Measurements from ENCODE around the gene C17orf107.

The C17orf107 gene

DNA sequence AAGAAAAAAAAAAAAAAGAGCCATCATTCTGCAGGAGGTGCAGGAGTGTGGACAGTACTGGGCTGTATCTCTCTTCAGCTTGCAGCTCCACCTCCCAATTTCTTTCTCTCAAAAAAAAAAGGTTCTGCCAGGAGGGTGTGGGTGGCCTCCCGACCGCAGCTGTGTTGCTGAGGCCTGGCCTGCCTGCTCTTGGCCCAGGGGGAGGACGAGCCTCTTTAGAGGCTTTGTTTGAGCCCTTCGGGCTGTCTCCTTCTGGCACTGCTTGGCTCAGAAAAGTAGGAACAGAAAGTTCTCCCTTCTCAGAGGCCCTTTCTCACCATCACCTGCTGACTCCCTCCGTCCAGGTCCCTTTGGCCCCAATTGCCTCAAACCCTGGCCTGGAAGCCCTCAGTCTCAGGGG, 22.2 kb upstream of the C17orf107 start:
- no peak for DNase-seq

DNA sequence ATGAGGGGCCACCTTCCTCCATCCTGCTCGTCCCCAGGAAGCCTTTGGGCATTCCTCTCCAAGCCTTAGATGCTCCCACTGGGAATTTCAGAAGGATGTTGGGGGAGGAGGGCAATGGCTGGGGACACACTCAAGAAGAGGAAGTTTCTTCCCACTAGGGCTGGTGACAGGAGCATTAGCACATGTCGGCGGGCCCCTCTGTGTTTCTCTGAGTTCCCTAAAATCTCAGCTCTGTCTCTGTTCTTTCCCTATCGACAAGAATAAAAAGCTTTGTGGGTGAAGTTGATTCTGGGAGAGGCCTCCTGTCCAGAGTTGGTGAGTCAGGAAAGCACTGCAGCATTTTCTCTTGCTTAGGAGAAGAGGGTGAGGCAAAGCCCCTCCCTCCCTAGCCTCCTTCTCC, 19.7 kb upstream of the C17orf107 start:
- no peak for DNase-seq

DNA sequence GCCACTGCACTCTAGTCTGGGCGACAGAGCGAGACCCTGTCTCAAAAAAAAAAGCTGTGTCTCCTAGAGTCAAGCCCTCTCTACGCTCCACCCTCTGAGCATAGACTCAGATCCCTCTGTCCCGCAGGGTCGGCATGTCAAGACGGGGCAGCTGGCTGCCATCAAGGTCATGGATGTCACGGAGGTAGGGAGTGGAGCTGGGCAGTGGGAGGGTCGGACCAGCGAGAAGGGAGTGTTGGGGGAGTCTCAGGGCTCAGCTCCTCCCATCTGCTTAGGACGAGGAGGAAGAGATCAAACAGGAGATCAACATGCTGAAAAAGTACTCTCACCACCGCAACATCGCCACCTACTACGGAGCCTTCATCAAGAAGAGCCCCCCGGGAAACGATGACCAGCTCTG, 18.5 kb upstream of the C17orf107 start:
- no peak for DNase-seq

DNA sequence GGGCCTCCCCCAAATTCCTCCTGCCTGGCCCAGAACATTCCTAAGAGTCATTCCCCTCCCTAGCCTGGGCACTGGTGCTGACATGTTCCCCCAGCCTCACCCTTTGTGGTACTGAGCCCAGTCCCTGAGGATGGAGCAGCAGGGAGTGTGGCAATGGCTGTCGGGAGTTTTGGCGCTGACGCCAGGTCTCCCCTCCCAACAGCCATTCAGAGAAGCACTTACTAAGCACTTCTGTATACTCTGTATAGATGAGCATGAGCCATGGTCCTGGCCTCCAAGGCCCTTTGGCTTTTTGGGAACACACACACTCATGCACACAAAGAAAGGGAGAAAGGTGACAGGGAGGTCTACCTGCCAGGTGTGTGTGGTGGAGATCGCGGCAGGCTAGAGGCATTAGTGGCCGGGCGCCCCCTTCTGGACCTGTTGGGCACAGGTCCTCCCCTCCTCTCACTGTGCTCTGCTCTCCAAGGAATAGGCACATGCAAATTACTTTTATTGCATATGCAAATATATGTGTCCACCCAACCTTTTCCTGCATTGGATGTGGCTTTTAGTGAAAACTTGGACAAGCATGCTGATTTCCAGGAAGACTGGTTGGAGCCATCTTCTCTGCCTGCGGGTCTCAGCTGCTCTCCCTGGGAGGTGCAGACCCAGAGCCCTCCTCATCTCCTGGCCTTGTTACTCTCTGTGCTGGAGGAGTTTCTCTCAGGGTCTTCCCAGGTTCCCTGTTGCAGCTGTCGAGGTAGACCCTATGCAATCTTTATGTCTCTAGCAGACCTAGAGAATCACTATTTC, 17.4 kb upstream of the C17orf107 start:
- no peak for DNase-seq

DNA sequence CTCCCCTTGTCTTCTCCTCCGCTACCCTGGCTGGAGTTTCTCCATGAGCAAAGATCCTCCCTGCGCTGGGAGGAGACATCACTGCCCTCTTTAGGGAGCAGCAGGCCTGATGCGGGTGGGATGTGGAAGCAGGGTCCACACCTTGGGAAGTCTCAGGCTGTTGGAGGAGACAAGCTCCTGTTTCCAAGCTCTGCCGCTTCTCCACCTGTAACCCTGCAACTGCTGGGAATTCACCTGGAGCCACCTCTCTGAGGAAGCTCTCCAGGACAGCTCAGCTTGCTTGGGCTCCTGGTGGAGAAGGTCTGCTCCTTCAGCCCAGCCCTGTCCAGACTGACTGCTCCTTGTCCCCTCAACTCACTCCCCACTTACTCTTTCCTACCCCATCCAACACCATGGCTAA, 14.8 kb upstream of the C17orf107 start:
- no peak for DNase-seq

DNA sequence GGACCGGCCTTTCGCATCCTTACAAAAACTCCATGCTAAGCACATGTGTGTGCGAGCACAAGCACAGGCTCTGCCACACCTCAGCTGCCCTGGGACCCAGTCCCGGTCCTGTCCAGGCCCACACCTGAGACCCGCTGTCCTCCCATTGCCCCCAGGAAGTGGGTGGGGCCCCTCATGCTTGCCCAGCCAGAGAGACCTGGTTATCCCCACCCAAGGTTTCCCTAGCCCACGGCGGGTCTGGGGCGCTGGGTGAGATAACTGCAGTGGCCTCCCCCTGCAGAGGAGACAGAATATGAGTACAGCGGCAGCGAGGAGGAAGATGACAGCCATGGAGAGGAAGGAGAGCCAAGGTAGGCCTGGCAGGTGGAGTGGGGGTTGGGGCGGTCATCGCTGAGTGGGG, 12.5 kb upstream of the C17orf107 start:
- no peak for DNase-seq

DNA sequence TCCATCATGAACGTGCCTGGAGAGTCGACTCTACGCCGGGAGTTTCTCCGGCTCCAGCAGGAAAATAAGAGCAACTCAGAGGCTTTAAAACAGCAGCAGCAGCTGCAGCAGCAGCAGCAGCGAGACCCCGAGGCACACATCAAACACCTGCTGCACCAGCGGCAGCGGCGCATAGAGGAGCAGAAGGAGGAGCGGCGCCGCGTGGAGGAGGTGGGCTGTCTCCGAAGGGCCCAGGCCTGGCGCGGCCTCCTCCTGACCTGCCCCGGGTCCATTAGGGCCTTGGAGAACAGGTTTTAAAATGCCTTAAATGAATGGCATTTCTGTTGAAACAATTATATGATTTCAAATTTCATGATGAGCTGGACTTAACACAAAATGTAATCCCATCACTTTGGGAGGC, 11.8 kb upstream of the C17orf107 start:
- DNase-seq = no peak

DNA sequence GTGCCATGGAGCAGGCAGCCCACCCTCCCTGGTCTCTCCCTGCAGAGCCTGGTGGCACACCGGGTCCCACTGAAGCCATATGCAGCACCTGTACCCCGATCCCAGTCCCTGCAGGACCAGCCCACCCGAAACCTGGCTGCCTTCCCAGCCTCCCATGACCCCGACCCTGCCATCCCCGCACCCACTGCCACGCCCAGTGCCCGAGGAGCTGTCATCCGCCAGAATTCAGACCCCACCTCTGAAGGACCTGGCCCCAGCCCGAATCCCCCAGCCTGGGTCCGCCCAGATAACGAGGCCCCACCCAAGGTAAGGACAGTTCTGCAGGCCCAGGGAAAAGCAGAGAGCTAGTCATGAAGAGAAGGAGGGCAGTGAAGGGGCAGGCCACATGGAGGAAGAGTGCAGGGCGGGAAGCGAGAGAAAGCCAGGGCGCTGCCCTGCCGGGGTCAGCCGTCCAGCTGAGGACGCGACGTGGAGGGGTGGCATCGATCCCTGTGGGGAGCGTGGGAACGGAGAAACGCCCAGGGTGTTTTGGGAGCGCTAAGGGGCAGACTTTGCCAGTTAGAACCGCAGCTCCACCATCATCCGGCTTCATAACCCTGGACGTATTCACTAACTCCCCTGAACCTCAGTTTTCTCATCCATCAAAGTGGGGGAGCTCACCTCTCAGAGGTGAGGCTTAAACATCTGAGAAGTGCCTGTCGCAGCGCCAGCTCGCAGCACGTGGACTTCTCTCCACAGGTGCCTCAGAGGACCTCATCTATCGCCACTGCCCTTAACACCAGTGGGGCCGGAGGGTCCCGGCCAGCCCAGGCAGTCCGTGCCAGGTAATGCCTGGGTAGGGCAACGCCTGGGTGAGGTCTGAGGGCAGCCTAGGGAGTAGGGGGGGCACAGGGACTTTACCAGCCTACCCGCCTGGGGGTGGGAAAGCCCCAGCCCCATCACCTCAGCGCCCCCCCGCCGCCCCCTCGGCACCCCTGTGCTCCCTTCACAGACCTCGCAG, 7.6 kb upstream of the C17orf107 start:
- DNase-seq = no peak

DNA sequence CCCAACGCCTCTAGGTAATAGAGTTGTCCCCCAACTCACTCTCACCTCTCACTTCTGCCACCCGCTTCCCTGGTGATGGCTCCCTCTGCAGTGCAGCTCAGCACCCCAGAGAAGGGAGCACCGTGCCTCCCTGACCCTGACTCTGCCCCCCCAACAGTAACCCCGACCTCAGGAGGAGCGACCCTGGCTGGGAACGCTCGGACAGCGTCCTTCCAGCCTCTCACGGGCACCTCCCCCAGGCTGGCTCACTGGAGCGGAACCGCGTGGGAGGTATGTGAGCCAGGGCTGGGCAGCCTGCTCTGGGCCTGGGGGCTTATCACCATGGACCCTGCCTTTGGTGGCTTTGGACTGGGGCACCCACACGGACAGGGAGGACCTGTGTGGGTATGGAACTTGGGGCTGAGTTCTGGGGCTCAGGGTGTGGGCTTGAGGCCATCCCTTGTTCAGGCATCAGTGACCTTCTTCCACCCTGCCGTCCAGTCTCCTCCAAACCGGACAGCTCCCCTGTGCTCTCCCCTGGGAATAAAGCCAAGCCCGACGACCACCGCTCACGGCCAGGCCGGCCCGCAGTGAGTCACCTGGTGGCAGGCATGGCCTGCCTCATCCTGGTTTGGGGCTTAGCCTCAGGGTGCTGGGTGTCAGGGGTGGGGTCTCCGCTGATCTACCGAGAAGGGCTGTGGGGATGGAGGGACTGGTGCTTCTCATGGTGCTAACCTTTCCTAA, 6.7 kb upstream of the C17orf107 start:
- no peak for DNase-seq

DNA sequence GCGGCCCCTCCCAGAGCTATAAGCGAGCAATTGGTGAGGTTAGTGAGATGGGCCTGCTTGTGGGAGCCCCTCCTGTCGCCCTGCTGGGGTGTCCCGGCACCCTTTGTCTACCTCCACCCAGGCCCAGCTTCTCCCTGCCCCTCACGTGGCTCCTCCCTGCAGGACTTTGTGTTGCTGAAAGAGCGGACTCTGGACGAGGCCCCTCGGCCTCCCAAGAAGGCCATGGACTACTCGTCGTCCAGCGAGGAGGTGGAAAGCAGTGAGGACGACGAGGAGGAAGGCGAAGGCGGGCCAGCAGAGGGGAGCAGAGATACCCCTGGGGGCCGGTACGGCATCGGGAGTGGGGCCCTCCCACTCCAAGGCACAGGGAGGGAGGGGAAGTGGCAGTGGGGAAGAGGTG, 6.1 kb upstream of the C17orf107 start:
- DNase-seq = no peak

DNA sequence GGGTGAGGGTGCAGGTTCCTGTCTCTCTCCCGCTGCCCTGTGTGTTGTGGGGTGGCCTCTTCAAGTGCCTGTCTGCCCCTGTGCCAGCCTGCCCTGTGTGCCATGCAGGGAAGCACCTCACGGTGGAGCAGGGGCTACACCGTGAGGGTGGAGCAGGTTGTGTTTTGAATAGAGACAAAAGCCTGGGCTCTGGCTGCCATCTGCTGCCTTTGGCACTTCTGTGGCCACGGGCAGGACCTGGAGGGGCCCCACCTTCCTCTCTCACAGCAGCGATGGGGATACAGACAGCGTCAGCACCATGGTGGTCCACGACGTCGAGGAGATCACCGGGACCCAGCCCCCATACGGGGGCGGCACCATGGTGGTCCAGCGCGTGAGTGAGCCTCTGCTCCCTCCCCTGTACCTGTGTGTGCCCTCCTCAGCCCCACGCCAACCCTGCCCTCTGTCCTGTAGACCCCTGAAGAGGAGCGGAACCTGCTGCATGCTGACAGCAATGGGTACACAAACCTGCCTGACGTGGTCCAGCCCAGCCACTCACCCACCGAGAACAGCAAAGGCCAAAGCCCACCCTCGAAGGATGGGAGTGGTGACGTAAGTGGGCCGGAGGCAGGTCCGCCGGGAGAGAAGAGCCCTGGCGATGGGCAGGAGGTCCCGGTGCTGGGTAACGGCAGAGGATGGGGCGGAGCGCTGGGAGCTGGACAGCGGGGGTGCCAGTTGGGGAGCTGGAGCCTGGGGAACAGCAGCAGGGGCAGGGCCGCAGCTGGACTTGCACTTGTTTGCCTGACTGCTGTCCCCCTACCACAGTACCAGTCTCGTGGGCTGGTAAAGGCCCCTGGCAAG, 5.4 kb upstream of the C17orf107 start:
- DNase-seq = no peak

DNA sequence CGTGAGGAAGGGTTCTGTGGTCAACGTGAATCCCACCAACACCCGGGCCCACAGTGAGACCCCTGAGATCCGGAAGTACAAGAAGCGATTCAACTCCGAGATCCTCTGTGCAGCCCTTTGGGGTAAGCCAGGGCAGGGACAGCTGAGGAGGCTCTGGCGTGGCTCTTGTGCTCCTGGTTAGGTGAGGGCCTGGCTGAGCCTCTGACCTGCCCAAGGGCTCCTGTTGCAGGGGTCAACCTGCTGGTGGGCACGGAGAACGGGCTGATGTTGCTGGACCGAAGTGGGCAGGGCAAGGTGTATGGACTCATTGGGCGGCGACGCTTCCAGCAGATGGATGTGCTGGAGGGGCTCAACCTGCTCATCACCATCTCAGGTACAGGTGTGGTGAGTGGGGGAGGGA, 4.2 kb upstream of the C17orf107 start:
- no peak for DNase-seq

DNA sequence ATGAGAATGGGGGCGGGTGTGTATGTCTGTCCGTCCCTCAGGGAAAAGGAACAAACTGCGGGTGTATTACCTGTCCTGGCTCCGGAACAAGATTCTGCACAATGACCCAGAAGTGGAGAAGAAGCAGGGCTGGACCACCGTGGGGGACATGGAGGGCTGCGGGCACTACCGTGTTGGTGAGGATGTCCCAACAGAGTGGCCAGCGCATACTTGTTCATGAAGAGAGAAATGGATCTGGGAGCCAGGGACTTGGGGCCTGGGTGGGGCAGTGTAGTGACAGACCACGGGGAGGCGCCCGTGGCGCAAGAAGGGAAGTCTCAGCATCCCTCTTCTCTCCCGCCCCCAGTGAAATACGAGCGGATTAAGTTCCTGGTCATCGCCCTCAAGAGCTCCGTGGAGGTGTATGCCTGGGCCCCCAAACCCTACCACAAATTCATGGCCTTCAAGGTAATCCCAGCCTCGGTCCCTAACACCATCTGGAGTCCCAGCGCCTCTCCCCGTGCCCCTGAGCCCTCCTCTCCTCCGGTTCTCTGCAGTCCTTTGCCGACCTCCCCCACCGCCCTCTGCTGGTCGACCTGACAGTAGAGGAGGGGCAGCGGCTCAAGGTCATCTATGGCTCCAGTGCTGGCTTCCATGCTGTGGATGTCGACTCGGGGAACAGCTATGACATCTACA, 3.5 kb upstream of the C17orf107 start:
- no peak for DNase-seq

DNA sequence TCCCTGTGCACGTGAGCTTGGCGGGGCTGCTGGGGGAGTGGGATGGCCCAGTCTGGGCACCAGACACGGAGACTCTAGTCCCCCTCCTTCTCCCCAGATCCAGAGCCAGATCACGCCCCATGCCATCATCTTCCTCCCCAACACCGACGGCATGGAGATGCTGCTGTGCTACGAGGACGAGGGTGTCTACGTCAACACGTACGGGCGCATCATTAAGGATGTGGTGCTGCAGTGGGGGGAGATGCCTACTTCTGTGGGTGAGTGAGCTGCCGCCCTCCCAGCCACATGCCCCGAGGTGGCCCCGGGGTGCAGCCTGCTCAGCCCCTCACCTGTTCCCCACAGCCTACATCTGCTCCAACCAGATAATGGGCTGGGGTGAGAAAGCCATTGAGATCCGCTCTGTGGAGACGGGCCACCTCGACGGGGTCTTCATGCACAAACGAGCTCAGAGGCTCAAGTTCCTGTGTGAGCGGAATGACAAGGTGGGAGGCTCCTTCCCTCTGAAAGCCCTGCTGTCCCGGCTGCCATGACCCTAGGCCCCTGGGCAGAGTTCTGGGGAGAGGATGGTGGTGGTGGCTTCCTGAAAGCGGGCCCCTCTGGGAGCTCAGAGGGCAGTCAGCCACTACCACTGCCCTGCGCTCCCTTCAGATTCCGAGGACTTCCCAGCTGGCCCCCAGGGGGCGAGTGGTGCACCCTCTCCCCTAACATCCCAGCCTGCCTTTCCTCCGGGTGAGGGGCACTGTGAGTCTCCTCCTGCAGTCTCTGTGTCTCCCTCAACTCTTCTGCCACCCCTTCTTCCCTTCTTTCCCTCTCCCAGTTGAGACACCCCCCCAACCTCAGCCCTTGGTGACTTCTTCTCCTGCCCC, 2.8 kb upstream of the C17orf107 start:
- no peak for DNase-seq

DNA sequence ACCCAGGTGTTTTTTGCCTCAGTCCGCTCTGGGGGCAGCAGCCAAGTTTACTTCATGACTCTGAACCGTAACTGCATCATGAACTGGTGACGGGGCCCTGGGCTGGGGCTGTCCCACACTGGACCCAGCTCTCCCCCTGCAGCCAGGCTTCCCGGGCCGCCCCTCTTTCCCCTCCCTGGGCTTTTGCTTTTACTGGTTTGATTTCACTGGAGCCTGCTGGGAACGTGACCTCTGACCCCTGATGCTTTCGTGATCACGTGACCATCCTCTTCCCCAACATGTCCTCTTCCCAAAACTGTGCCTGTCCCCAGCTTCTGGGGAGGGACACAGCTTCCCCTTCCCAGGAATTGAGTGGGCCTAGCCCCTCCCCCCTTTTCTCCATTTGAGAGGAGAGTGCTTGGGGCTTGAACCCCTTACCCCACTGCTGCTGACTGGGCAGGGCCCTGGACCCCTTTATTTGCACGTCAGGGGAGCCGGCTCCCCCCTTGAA, 2.1 kb upstream of the C17orf107 start:
- DNase-seq = no peak

DNA sequence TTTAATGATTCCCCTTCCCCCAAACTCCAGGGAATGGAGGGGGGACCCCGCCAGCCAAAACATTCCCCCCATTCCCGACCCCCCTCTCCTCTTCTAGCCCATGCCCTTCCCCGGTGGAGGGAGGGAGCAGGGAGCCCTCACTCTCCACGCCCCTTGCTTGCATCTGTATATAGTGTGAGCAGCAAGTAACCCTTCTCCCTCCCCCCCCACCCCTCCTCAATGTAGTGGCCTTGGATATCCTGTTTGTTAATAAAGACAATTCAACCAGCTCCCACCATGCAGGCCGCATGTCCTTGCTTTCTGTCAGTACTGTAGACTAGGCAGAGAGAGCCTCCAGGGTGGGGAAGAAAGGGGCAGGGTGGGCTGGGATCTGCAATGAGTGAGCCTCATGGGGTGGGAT, 1.6 kb upstream of the C17orf107 start:
- DNase-seq = no peak

DNA sequence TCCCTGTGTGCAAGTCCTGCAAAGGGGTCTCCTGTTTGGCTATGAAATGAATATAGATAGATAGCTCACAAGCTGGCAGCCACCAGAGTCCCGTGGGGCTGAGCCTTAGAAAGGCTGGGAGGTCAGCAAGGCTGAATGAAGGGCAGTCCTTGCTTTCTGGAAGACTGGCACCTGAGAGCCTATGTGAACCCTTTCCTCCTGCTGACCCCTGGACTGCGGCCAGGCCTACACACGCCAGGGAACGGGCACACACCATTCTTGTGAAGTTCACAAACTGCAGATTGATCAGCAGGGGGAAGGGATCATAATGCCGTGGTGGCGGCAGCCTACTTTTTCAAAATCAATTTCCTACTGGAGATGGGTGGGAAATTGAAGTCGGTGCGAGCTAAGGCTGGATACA, 985 bp upstream of the C17orf107 start:
- no peak for DNase-seq

DNA sequence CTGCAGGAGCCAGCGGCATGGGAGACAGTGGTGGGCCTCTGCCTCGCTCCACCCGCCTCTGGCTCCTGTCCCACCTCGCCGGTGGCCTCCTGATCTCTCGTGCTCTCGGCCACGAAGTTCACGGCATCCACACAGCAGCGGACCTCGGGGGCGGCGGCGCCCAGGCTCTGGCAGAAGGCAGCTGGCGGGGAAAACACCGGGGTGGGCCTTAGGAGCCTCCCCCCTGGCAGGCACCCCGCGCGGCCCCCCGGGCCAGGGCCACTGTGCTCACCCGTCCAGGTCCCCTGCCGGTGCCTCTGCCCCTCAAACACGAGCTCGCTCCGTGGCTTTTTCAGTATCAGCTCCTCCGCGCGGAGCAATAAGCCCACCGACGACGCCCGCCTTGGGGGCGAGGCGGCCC, 409 bp upstream of the C17orf107 start:
- no peak for DNase-seq

DNA sequence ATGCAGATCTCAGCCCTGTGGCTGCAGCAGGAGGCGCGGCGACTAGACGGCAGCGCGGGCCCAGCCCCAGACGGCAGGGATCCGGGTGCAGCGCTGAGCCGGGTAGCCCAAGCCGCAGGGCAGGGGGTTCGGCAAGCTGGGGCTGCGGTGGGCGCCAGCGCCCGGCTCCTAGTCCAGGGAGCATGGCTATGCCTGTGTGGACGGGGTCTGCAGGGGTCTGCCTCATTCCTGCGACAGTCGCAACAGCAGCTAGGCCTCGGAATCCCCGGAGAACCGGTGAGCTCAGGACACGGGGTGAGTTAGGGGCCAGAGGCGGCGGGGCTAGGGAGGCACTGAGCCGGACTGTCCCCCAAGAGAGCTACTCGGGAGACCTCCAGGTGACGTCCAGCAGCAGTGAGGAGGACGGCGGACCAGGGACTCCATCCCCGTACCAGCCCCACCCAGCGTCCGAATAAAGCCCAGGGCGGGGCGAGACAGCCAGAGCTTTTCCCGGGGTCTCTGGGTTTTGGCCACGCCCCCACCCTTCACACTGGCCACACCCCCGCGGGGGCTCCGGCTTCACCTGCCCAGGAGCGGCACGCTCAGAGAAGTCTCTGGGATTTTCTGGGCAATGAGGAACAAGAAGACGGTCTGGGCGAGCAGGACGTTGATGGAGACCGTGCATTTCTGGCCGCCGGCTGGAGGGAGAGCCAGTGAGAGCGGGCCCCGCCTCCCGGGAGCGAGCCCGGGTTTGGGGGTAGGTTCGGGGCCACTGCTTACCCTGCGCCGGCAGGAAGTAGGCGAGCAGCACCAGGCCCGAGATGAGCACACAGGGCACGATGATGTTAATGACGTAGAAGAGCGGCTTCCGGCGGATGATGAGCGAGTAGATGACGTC, 1.1 kb downstream of the C17orf107 start:
- DNase-seq = peak; percentile 34
